ENCODE results near the gene ACACA. TPM values are rescaled to one million over a fixed set of nuclear protein-coding genes. Genes with fewer than 3 reads are reported as not detected.

The ACACA gene
- total and polyA plus RNA-seq, 2 donors (not counting 3 experiments of a cell fraction or from before 2014, with no cell fraction given): 55.3 to 124 TPM

DNA sequence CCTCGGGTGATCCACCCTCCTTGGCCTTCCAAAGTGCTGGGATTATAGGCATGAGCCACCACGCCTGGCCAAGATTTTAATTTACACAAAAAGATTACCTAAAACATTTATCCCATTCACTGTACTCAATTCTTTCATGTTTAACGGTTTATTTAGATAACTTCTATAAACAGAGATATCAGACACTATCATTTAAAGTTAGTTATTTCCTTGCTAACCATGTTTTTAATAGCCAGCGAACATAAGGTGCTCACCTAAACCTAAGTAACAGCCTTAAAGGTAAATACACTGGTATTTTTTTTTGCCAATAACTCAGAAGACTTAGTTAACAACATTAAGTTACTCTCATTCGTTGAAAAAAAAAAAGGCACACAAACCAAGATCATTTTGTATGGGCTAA, 112.9 kb downstream of the ACACA start:
- Histone ChIP-seq H3K9ac (replicated peaks; ENCODE audit: extremely low read depth, insufficient read depth, low read length) (no peak overlapping the region), H3K27me3 (ENCODE audit: control insufficient read depth in 2 of 2, insufficient read depth in 2 of 2, low read length in 2 of 2) (no peaks in the 10 kb centered on the region), H4K20me1 (replicated peaks; ENCODE audit: control insufficient read depth, extremely low read depth, insufficient read depth, low read length) (no peaks in the 10 kb centered on the region), H3K4me3 (replicated peaks in 1 of 3; ENCODE audit: insufficient read depth in 1 of 3, low read depth in 1 of 3, low read length in 3 of 3) (no peak overlapping the region), H3K27ac (ENCODE audit: insufficient read depth, low read depth, low read length) (no peak overlapping the region), H3K79me2 (ENCODE audit: control insufficient read depth, insufficient read depth, low read length) (peaks cover 36% of the 10 kb centered on the region), H3K9me3 (replicated peaks; ENCODE audit: control insufficient read depth, insufficient read depth, low read length) (no peaks in the 10 kb centered on the region), H3K36me3 (ENCODE audit: control insufficient read depth in 2 of 2, extremely low read depth in 1 of 2, insufficient read depth in 2 of 2, low read length in 2 of 2) (no peaks in the 10 kb centered on the region), H3K4me2 (ENCODE audit: insufficient read depth, low read length) (no peak overlapping the region), H3K9me1 (replicated peaks; ENCODE audit: control insufficient read depth, extremely low read depth, insufficient read depth, low read length) (no peaks in the 10 kb centered on the region), H2AFZ (ENCODE audit: low read depth, low read length) (no peak overlapping the region), H3K4me1 (ENCODE audit: control insufficient read depth, extremely low read depth, insufficient read depth, low read length) (peaks cover 19% of the 10 kb centered on the region)
- DNase-seq (ENCODE audit: low read depth, low spot score) (no peak), FAIRE-seq (no peak)
- ChIA-PET CTCF (no interaction called here), POLR2A (no interaction called here)
- intact Hi-C loops (cut with micrococcal nuclease) (no loop called here), dilution Hi-C loops (cut with MboI; ENCODE audit: extremely low pct_ligation_motif_present, low sequenced_read_pairs) (no loop called here)
- BruUV-seq (replicated peaks): no TSS peak
- TF ChIP-seq FOS (IDR thresholded peaks at IDR 0.05; ENCODE audit: borderline replicate concordance, insufficient read depth, low read length) (no peak), POLR2A (IDR thresholded peaks at IDR 0.05; ENCODE audit: low read depth, low read length) (no peak), MYC (IDR thresholded peaks at IDR 0.05; ENCODE audit: low read depth, low read length) (no peak)
- TF ChIP-seq, protein P1, sequence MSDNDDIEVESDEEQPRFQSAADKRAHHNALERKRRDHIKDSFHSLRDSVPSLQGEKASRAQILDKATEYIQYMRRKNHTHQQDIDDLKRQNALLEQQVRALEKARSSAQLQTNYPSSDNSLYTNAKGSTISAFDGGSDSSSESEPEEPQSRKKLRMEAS (IDR thresholded peaks at IDR 0.05; ENCODE audit: insufficient read depth, insufficient read length): no peak

DNA sequence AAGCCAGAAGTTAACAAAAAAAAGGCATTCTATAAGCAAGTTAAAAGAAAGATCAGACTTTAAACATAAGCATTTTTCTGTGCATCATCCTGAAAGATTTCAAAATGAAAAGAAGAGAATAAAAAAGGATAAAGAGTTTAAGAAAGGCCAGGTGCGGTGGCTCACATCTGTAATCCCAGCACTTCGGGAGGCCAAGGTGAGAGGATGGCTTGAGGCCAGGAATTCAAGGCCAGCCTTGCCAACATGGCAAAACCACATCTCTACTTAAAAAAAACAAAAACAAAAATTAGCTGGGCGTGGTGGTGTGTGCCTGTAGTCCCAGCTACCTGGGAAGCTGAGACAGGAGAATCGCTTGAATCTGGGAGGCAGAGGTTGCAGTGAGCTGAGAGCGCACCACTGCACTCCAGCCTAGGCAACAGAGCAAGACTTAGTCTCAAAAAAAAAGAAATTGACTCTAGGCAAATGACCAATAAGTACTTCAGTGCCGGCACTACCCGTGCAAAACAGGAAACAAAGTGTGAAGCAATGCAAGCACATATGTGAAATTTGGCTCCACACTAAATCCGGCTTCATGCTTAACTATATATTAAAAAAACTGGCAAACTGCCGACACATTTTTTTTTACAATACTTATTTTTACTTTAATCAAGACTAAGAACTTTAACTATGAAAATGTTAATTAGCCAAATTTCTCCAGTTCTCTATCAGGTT, 114.1 kb downstream of the ACACA start:
- Histone ChIP-seq H3K79me2 (ENCODE audit: control insufficient read depth, insufficient read depth, low read length) (peaks cover 38% of the 10 kb centered on the region), H2AFZ (ENCODE audit: low read depth, low read length) (no peak overlapping the region), H3K4me1 (ENCODE audit: control insufficient read depth, extremely low read depth, insufficient read depth, low read length) (peaks cover 11% of the 10 kb centered on the region), H4K20me1 (replicated peaks; ENCODE audit: control insufficient read depth, extremely low read depth, insufficient read depth, low read length) (no peaks in the 10 kb centered on the region), H3K36me3 (ENCODE audit: control insufficient read depth in 2 of 2, extremely low read depth in 1 of 2, insufficient read depth in 2 of 2, low read length in 2 of 2) (no peaks in the 10 kb centered on the region), H3K9me3 (replicated peaks; ENCODE audit: control insufficient read depth, insufficient read depth, low read length) (no peaks in the 10 kb centered on the region), H3K27me3 (ENCODE audit: control insufficient read depth in 2 of 2, insufficient read depth in 2 of 2, low read length in 2 of 2) (no peaks in the 10 kb centered on the region), H3K27ac (ENCODE audit: insufficient read depth, low read depth, low read length) (no peak overlapping the region), H3K4me2 (ENCODE audit: insufficient read depth, low read length) (peak overlapping the region; percentile 69), H3K9ac (replicated peaks; ENCODE audit: extremely low read depth, insufficient read depth, low read length) (no peak overlapping the region), H3K9me1 (replicated peaks; ENCODE audit: control insufficient read depth, extremely low read depth, insufficient read depth, low read length) (no peaks in the 10 kb centered on the region), H3K4me3 (replicated peaks in 1 of 3; ENCODE audit: insufficient read depth in 1 of 3, low read depth in 1 of 3, low read length in 3 of 3) (no peak overlapping the region)
- no TSS peak for BruUV-seq (replicated peaks)
- DNase-seq (ENCODE audit: low read depth, low spot score) (peak; percentile 81), FAIRE-seq (no peak)
- dilution Hi-C loops (cut with MboI; ENCODE audit: extremely low pct_ligation_motif_present, low sequenced_read_pairs) (no loop called here), intact Hi-C loops (cut with micrococcal nuclease) (no loop called here)
- ChIA-PET CTCF (interaction anchor here (0.6 to 1.3 kb wide), 2 partner anchors 81 to 250 kb away, joined by 3 to 5 read pairs; no protein-coding TSS in a partner anchor), POLR2A (no interaction called here)
- TF ChIP-seq, protein P1 (IDR thresholded peaks at IDR 0.05; ENCODE audit: insufficient read depth, insufficient read length): no peak
- TF ChIP-seq JUN (IDR thresholded peaks at IDR 0.05; ENCODE audit: borderline replicate concordance, insufficient read depth, insufficient read length, low read depth): no peak
- TF ChIP-seq MYC (IDR thresholded peaks at IDR 0.05; ENCODE audit: low read depth, low read length): no peak
- TF ChIP-seq POLR2AphosphoS5 (IDR thresholded peaks at IDR 0.05; ENCODE audit: insufficient read depth, low read depth, low read length): no peak
- TF ChIP-seq FOS (IDR thresholded peaks at IDR 0.05; ENCODE audit: borderline replicate concordance, insufficient read depth, low read length): no peak
- TF ChIP-seq EZH2 (IDR thresholded peaks at IDR 0.05; ENCODE audit: borderline replicate concordance, low read depth, low read length, severe bottlenecking): no peak
- TF ChIP-seq POLR2A (IDR thresholded peaks at IDR 0.05; ENCODE audit: low read depth, low read length): no peak
- no peak for TF ChIP-seq GATA2 (IDR thresholded peaks at IDR 0.05; ENCODE audit: insufficient read depth, insufficient read length, low read depth, low read length)
- TF ChIP-seq, protein P2, sequence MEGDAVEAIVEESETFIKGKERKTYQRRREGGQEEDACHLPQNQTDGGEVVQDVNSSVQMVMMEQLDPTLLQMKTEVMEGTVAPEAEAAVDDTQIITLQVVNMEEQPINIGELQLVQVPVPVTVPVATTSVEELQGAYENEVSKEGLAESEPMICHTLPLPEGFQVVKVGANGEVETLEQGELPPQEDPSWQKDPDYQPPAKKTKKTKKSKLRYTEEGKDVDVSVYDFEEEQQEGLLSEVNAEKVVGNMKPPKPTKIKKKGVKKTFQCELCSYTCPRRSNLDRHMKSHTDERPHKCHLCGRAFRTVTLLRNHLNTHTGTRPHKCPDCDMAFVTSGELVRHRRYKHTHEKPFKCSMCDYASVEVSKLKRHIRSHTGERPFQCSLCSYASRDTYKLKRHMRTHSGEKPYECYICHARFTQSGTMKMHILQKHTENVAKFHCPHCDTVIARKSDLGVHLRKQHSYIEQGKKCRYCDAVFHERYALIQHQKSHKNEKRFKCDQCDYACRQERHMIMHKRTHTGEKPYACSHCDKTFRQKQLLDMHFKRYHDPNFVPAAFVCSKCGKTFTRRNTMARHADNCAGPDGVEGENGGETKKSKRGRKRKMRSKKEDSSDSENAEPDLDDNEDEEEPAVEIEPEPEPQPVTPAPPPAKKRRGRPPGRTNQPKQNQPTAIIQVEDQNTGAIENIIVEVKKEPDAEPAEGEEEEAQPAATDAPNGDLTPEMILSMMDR (IDR thresholded peaks at IDR 0.05; ENCODE audit: extremely low read depth in 1 of 2, insufficient read depth in 1 of 2, low read depth in 1 of 2, low read length in 2 of 2): no peak

All from endothelial cell of umbilical vein (primary cell).